DND-41 (cell line): ENCODE data around the gene CCDC60.

ENCODE experiments used
- EZH2 ChIP-seq: IDR thresholded peaks from 3 replicates; pipeline ENCODE4 v1.6.1; 2012; ENCODE audit warnings: borderline replicate concordance, low read depth, mild to moderate bottlenecking, moderate library complexity, low read length, inconsistent platforms; ENCODE audit not compliant: severe bottlenecking
- TF ChIP-seq, protein P1 (sequence below): IDR thresholded peaks from 2 replicates; pipeline ENCODE4 v1.5.1; 2012; ENCODE audit warnings: borderline replicate concordance, low read length, moderate library complexity, mild to moderate bottlenecking; ENCODE audit not compliant: poor library complexity, severe bottlenecking; ENCODE audit errors: extremely low read depth

DNA sequence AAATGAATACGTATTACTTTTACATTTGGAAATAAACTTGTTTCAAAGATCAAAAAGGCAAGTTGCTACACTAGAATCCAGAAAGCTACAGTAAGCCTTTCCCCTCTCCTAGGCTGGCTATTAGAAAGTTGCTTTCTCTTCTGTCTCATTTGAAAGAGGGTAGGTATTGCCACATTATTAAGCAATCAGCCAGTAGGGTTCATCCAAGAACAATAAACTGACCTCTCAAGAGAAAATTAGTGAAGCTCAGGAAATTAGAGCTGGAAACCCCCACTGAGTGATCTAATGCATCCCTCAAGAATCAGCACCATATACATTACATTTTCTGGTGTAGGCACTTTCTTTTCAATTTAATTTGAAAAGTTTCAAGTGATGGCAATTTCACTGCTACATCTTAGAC, 254.6 kb downstream of the CCDC60 start:
- TF ChIP-seq, protein P1, sequence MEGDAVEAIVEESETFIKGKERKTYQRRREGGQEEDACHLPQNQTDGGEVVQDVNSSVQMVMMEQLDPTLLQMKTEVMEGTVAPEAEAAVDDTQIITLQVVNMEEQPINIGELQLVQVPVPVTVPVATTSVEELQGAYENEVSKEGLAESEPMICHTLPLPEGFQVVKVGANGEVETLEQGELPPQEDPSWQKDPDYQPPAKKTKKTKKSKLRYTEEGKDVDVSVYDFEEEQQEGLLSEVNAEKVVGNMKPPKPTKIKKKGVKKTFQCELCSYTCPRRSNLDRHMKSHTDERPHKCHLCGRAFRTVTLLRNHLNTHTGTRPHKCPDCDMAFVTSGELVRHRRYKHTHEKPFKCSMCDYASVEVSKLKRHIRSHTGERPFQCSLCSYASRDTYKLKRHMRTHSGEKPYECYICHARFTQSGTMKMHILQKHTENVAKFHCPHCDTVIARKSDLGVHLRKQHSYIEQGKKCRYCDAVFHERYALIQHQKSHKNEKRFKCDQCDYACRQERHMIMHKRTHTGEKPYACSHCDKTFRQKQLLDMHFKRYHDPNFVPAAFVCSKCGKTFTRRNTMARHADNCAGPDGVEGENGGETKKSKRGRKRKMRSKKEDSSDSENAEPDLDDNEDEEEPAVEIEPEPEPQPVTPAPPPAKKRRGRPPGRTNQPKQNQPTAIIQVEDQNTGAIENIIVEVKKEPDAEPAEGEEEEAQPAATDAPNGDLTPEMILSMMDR: no peak
- TF ChIP-seq EZH2: no peak
